Naive thymus-derived CD4-positive, alpha-beta T cell (primary cell): ENCODE measurements around the gene TSPYL4. TPM values are rescaled to one million over a fixed set of nuclear protein-coding genes. Genes with fewer than 3 reads are reported as not detected.

Experiments used
- ATAC-seq: fragments of 150-1000 bp; cut with Tn5 transposase; 2 replicates; pipeline ENCODE4 v1.10.0; 2021; ENCODE audit warnings: mild to moderate bottlenecking, moderate library complexity
- CTCF ChIA-PET: fragments of 350-600 bp; sonication (Branson Sonifier 250); formaldehyde crosslinking; loops from one replicate; lab custom pipeline; 2021; ENCODE audit warnings: antibody characterized with exemption; lab: Charles Lee
- POLR2A ChIA-PET: fragments of 350-600 bp; sonication (Branson Sonifier 250); formaldehyde crosslinking; loops from one replicate; lab custom pipeline; 2021; ENCODE audit warnings: antibody characterized with exemption, inconsistent platforms; lab: Charles Lee
- DNase-seq, 9 donors: peaks; one replicate each; pipeline versions ENCODE4 v3.0.0 to v3.0.0-alpha.2; 2020 to 2022; ENCODE audit warnings: mixed read lengths in 1 of 9
- H3K27ac ChIP-seq: one replicate; pipeline ENCODE4 v1.7.0; 2013; ENCODE audit warnings: mild to moderate bottlenecking, low read depth, low read length, moderate library complexity
- H3K27me3 ChIP-seq, 2 donors: one replicate each; pipeline ENCODE4 v1.7.0; 2013; ENCODE audit warnings: low read length in 2 of 2, mild to moderate bottlenecking in 2 of 2, moderate library complexity in 2 of 2; ENCODE audit not compliant: control insufficient read depth in 2 of 2, insufficient read depth in 2 of 2
- H3K36me3 ChIP-seq, 3 experiments: 1 replicate in 2 of 3; 2 replicates in 1 of 3; pipeline ENCODE4 v1.7.0; 2013; ENCODE audit warnings: low read length in 3 of 3, mild to moderate bottlenecking in 3 of 3, moderate library complexity in 1 of 3; ENCODE audit not compliant: insufficient read depth in 3 of 3, control insufficient read depth in 2 of 3
- H3K4me1 ChIP-seq, 2 donors: one replicate each; pipeline ENCODE4 v1.7.0; 2013; ENCODE audit warnings: low read length in 2 of 2, mild to moderate bottlenecking in 2 of 2, moderate library complexity in 1 of 2; ENCODE audit not compliant: control insufficient read depth in 2 of 2, insufficient read depth in 2 of 2
- H3K4me3 ChIP-seq: 2 replicates; pipeline ENCODE4 v1.7.0; 2013; ENCODE audit warnings: mild to moderate bottlenecking, low read length
- H3K9me3 ChIP-seq, 3 experiments: 1 replicate in 2 of 3; 2 replicates in 1 of 3; pipeline ENCODE4 v1.7.0; 2013; ENCODE audit warnings: low read length in 3 of 3; ENCODE audit not compliant: control insufficient read depth in 2 of 3
- H3K27ac Mint-ChIP-seq, 9 donors: one replicate each; pipeline ENCODE4 v1.8.0; 2020 to 2022; ENCODE audit warnings: mixed read lengths in 9 of 9, mild to moderate bottlenecking in 8 of 9, moderate library complexity in 5 of 9, inconsistent platforms in 2 of 9
- H3K27me3 Mint-ChIP-seq, 5 donors: one replicate each; pipeline ENCODE4 v1.8.0; 2021 to 2022; ENCODE audit warnings: mixed read lengths in 5 of 5, mild to moderate bottlenecking in 1 of 5
- H3K36me3 Mint-ChIP-seq, 5 donors: one replicate each; pipeline ENCODE4 v1.8.0; 2020 to 2022; ENCODE audit warnings: mixed read lengths in 5 of 5, mild to moderate bottlenecking in 3 of 5, inconsistent platforms in 1 of 5
- H3K4me1 Mint-ChIP-seq, 7 donors: one replicate each; pipeline ENCODE4 v1.8.0; 2020 to 2022; ENCODE audit warnings: mixed read lengths in 7 of 7, mild to moderate bottlenecking in 3 of 7, inconsistent platforms in 1 of 7
- H3K4me3 Mint-ChIP-seq, 10 donors: one replicate each; pipeline ENCODE4 v1.8.0; 2020 to 2022; ENCODE audit warnings: mild to moderate bottlenecking in 10 of 10, mixed read lengths in 10 of 10, moderate library complexity in 6 of 10, inconsistent platforms in 2 of 10
- H3K9me3 Mint-ChIP-seq, 11 donors: one replicate each; pipeline ENCODE4 v1.8.0; 2020 to 2022; ENCODE audit warnings: mixed read lengths in 11 of 11, mild to moderate bottlenecking in 4 of 11, inconsistent platforms in 1 of 11, moderate library complexity in 1 of 11
- intact Hi-C, 2 donors: fragments of 100-400 bp; cut with micrococcal nuclease; formaldehyde crosslinking; loops; one replicate each; pipeline ENCODE4 v1.15.1; 2023
- polyA plus RNA-seq, 2 donors: library from polyadenylated mRNA; unstranded; fragments of 300-500 nt; fragmentation: Illumina TruSeq; gene quantifications; one replicate each; pipeline ENCODE4 v1.2.3, GENCODE V29; 2021
- total RNA-seq, 6 experiments: library from RNA in 5 of 6; stranded (reverse) in 5 of 6; gene quantifications; 1 replicate in 5 of 6; 2 replicates in 1 of 6; pipeline ENCODE4 v1.2.3 and lab custom pipeline; 2021 to 2026

TSPYL4 gene
- total and polyA plus RNA-seq, 7 experiments from 2014 or later = 9.7 to 58.2 (median 21.5) TPM

DNA sequence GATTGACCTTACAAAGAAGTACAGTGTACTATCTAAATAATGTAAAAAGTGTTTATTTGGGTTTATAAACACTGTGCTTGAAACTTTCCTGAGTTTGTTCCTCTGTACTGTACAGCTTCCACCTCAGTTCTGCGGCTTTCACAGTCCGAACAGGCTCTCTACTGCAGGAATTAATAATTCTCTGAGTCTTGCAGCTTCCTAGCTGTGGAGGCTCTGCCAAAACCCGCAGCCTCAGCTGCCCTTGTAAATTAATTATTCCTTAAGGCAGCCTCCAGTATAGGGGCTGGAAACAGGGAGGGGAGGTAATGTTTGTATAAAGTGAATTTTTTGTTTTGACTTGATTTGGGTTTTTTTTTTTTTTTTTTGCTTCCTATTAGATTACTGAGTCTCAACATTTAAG is 19.2 kb downstream of the TSPYL4 start:
- intact Hi-C loops = no loop called here
- H3K27ac Mint-ChIP-seq = no peak overlapping the region

DNA sequence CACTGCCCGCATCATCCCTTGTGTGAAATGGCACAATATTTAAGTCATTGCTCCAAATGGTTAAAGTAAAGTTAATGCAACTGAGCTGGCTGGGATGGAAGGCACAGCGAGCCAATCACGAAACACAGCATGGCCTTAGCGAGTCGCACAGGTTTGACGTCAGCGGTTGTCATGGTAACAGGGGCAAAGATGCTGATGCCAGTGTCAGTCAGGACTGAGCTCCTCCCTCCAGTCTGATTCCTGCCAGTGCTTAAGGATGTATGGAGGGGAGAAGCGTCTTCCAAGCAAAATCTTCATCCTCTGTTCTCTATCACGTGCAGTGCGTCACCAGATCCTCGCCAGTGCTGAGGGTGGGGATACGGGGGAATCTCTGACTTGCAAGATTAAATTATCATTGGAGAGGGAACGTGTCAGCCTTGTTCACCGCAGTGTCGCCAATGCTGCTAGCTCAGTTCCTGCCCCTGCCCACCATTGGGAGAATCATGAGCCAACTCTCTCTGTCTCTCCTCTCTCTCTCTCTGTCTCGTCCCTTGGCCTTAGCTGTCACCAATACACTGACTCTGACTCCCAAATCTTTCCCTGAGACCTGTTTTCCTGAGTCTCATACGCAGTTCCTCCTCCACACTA is 24.5 kb downstream of the TSPYL4 start:
- Histone ChIP-seq H3K27ac (no peak overlapping the region), H3K27me3 (no peaks in the 10 kb centered on the region), H3K4me3 (no peak overlapping the region), H3K36me3 (peaks cover 0 to 9% (median 0%) of the 10 kb centered on the region in 3 experiments), H3K9me3 (no peaks in the 10 kb centered on the region), H3K4me1 (no peaks in the 10 kb centered on the region)
- Mint-ChIP-seq H3K36me3 (peaks cover 0 to 32% (median 11%) of the 10 kb centered on the region in 5 donors), H3K4me3 (no peak overlapping the region), H3K4me1 (no peaks in the 10 kb centered on the region), H3K9me3 (no peaks in the 10 kb centered on the region), H3K27me3 (no peaks in the 10 kb centered on the region), H3K27ac (peak overlapping the region in 1 of 9 donors; percentile 42)
- ATAC-seq (no peak), DNase-seq (no peak)
- ChIA-PET POLR2A (interaction anchor here (1.1 kb wide), 1 partner anchor 24 kb away, joined by 3 read pairs; the partner anchor contains the start of gene TSPYL4), CTCF (interaction anchor here (1.4 kb wide), 1 partner anchor 11 kb away, joined by 5 read pairs; no protein-coding TSS in a partner anchor)
- intact Hi-C loops = no loop called here

More for the DNA sequence above, 19.2 kb downstream of the TSPYL4 start:
- Mint-ChIP-seq H3K4me3 (no peak overlapping the region), H3K9me3 (no peaks in the 10 kb centered on the region), H3K36me3 (peaks cover 0 to 21% (median 10%) of the 10 kb centered on the region in 5 donors), H3K27me3 (no peaks in the 10 kb centered on the region), H3K4me1 (no peaks in the 10 kb centered on the region)
- ChIA-PET POLR2A (no interaction called here), CTCF (no interaction called here)
- Histone ChIP-seq H3K27ac (no peak overlapping the region), H3K27me3 (no peaks in the 10 kb centered on the region), H3K9me3 (no peaks in the 10 kb centered on the region), H3K4me1 (no peaks in the 10 kb centered on the region), H3K4me3 (no peak overlapping the region), H3K36me3 (peaks cover 0 to 20% (median 5%) of the 10 kb centered on the region in 3 experiments)
- DNase-seq (no peak), ATAC-seq (no peak)

DNA sequence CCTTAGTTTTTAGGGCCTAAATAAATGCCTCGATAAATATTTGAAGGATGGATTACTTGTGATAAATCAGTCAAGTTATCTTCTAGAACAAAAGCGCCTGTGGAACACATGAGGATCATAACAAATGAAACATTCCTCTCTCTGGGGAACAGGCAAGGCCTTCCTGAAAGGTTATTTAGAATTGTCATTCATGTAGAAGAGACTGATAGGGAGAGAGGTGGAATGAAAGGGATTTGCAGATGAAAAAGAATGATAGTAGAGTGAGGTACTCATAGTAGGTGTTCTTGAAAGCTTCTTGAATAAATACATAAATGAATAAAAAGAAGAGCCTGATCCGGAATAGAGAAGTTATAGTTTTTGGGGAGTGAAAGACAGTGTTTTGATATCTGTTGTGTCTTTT is 30.5 kb downstream of the TSPYL4 start:
- H3K27me3 Mint-ChIP-seq = no peaks in the 10 kb centered on the region
- DNase-seq (no peak), ATAC-seq (no peak)
- H3K27ac Mint-ChIP-seq = no peak overlapping the region
- Histone ChIP-seq H3K27ac (no peak overlapping the region), H3K27me3 (no peaks in the 10 kb centered on the region), H3K9me3 (no peaks in the 10 kb centered on the region), H3K36me3 (peaks cover 0 to 4% (median 0%) of the 10 kb centered on the region in 3 experiments), H3K4me1 (no peaks in the 10 kb centered on the region), H3K4me3 (no peak overlapping the region)
- ChIA-PET CTCF (no interaction called here), POLR2A (interaction anchor here (1.2 kb wide), 1 partner anchor 24 kb away, joined by 4 read pairs; no protein-coding TSS in a partner anchor)
- H3K36me3 Mint-ChIP-seq = peaks cover 0 to 30% (median 5%) of the 10 kb centered on the region in 5 donors
- no peaks in the 10 kb centered on the region for H3K4me1 Mint-ChIP-seq
- no peaks in the 10 kb centered on the region for H3K9me3 Mint-ChIP-seq
- intact Hi-C loops = no loop called here
- H3K4me3 Mint-ChIP-seq = no peak overlapping the region

DNA sequence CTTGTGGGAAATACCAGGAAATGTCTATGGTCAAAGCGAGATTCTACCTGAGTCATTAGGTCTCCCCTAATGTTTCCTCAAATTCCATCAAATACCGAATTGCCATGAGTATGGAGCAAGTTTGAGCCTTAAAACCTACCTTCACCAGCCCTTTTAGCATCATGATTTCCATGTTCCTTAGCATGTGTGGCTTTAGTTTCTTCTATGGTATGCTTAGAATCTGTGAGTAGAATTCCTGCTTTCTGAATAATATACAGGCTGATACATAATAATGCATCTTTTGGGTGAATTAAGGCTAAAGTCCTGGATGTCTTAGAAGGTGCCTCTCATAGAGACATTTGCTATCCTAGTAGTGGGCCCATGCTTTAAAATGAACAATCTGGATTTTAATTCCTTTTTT is 32.0 kb downstream of the TSPYL4 start:
- Histone ChIP-seq H3K4me3 (no peak overlapping the region), H3K9me3 (no peaks in the 10 kb centered on the region), H3K36me3 (peaks cover 0 to 4% (median 0%) of the 10 kb centered on the region in 3 experiments), H3K27me3 (no peaks in the 10 kb centered on the region), H3K4me1 (no peaks in the 10 kb centered on the region), H3K27ac (no peak overlapping the region)
- ATAC-seq (no peak), DNase-seq (no peak)
- Mint-ChIP-seq H3K27ac (no peak overlapping the region), H3K4me3 (no peak overlapping the region), H3K4me1 (peaks cover 0 to 10% (median 4%) of the 10 kb centered on the region in 7 donors), H3K9me3 (no peaks in the 10 kb centered on the region), H3K36me3 (peaks cover 0 to 30% (median 5%) of the 10 kb centered on the region in 5 donors), H3K27me3 (no peaks in the 10 kb centered on the region)
- ChIA-PET CTCF (interaction anchor here (1.0 kb wide), 1 partner anchor 8 kb away, joined by 3 read pairs; no protein-coding TSS in a partner anchor), POLR2A (no interaction called here)
- intact Hi-C loops = no loop called here

DNA sequence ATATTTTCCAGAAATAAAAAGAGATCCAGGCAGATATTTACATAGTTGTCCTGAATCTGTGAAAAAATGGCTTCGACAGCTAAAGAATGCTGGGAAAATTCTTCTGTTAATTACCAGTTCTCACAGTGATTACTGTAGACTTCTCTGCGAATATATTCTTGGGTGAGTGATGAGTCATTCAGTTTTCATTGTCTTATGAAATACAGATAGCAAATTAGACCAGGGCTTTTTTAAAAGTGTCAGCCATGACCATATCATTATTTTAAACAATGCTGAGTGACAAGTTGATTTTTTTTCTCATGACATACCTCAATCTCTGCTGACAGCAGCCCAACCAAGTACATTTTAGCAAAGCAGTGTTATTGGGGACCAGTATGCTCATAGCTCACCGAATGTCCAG is 32.8 kb downstream of the TSPYL4 start:
- H3K9me3 Mint-ChIP-seq = no peaks in the 10 kb centered on the region
- H3K9me3 ChIP-seq = no peaks in the 10 kb centered on the region
- intact Hi-C loops = no loop called here
- H3K36me3 ChIP-seq = peaks cover 0 to 4% (median 0%) of the 10 kb centered on the region in 3 experiments
- DNase-seq = no peak
- ChIA-PET POLR2A (no interaction called here), CTCF (no interaction called here)
- no peak overlapping the region for H3K27ac ChIP-seq
- no peak overlapping the region for H3K4me3 Mint-ChIP-seq
- no peak overlapping the region for H3K4me3 ChIP-seq
- H3K27ac Mint-ChIP-seq = no peak overlapping the region
- peaks cover 0 to 30% (median 5%) of the 10 kb centered on the region in 5 donors for H3K36me3 Mint-ChIP-seq
- no peaks in the 10 kb centered on the region for H3K27me3 ChIP-seq
- peaks cover 0 to 12% (median 6%) of the 10 kb centered on the region in 7 donors for H3K4me1 Mint-ChIP-seq
- no peaks in the 10 kb centered on the region for H3K27me3 Mint-ChIP-seq
- no peaks in the 10 kb centered on the region for H3K4me1 ChIP-seq
- no peak for ATAC-seq

DNA sequence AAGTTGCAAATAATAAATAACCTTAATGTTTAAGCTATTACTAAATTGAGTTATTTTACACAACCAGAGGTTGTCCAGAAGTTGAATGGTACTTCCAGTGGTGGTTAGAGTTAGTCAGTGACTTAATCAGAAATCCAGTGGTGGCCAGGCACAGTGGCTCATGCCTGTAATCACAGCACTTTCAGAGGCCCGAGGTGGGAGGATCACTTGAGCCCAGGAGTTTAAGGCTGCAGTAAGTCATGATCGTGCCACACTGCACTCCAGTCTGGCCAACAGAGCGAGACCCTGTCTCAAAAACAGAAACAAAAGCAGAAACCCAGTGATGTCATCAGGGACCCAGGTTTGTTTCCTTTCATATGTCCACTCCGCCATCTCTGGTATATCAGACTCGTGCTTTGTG is 35.0 kb downstream of the TSPYL4 start:
- Histone ChIP-seq H3K27ac (no peak overlapping the region), H3K4me3 (no peak overlapping the region), H3K27me3 (no peaks in the 10 kb centered on the region), H3K36me3 (peaks cover 0 to 4% (median 0%) of the 10 kb centered on the region in 3 experiments), H3K9me3 (no peaks in the 10 kb centered on the region), H3K4me1 (no peaks in the 10 kb centered on the region)
- Mint-ChIP-seq H3K4me1 (peaks cover 0 to 12% (median 6%) of the 10 kb centered on the region in 7 donors), H3K27ac (no peak overlapping the region), H3K36me3 (peaks cover 0 to 16% (median 5%) of the 10 kb centered on the region in 5 donors), H3K9me3 (no peaks in the 10 kb centered on the region), H3K4me3 (no peak overlapping the region), H3K27me3 (no peaks in the 10 kb centered on the region)
- POLR2A ChIA-PET = no interaction called here
- intact Hi-C loops = loop anchor here (1.0 to 10.0 kb wide), 9 partner anchors 35 to 626 kb away; partner anchors contain the start of genes NT5DC1 (in 1 of the 2), TSPYL1 (in 1 of the 2) and TSPYL4 (in 1 of the 2)
- DNase-seq (no peak), ATAC-seq (no peak)
- CTCF ChIA-PET = interaction anchor here (1.1 to 1.4 kb wide), 2 partner anchors 10 to 14 kb away, joined by 5 read pairs; no protein-coding TSS in a partner anchor
